ENCODE results near the gene WIZ. TPM values are rescaled to one million over a fixed set of nuclear protein-coding genes. Genes with fewer than 3 reads are reported as not detected.

The WIZ gene
- total and polyA plus RNA-seq, 9 of the 15 experiments (the other 6 are each of a cell fraction or from before 2014, with no cell fraction given): 0.06 to 37.5 (median 4.8) TPM

- no peak for TF ChIP-seq FOXK2 (conservative IDR thresholded peaks at IDR 0.05 in 1 of 2, IDR thresholded peaks at IDR 0.05 in 1 of 2; ENCODE audit: low read depth in 2 of 2)
- no peak for TF ChIP-seq ZNF121 (CRISPR knock-in tag; conservative IDR thresholded peaks at IDR 0.05)
- no peak for TF ChIP-seq EP400 (IDR thresholded peaks at IDR 0.05)
- no peak for TF ChIP-seq GABPB2 (CRISPR knock-in tag; conservative IDR thresholded peaks at IDR 0.05)
- no peak for TF ChIP-seq TEAD4 (IDR thresholded peaks at IDR 0.05; ENCODE audit: low read length)
- no peak for TF ChIP-seq TEAD4 (CRISPR knock-in tag; IDR thresholded peaks at IDR 0.05; ENCODE audit: borderline replicate concordance)
- TF ChIP-seq GATAD2A (IDR thresholded peaks at IDR 0.05): no peak
- TF ChIP-seq ZNF395 (CRISPR knock-in tag; IDR thresholded peaks at IDR 0.05): peak; percentile 85; the same call in 1 of the 2 replicates
- peak; percentile 11; the same call in 1 of the 2 replicates for TF ChIP-seq CHD2 (IDR thresholded peaks at IDR 0.05; ENCODE audit: low read depth, low read length)
- TF ChIP-seq NELFE (IDR thresholded peaks at IDR 0.05; ENCODE audit: insufficient read depth, insufficient read length): no peak
- TF ChIP-seq MECOM (CRISPR knock-in tag; IDR thresholded peaks at IDR 0.05): no peak
- TF ChIP-seq MAZ (CRISPR knock-in tag; conservative IDR thresholded peaks at IDR 0.05 in 1 of 2, IDR thresholded peaks at IDR 0.05 in 1 of 2): peak; percentile 46 to 48; a peak in 3 of 4 replicates
- peak; percentile 82 for TF ChIP-seq BMI1 (IDR thresholded peaks at IDR 0.05; ENCODE audit: low read length)
- no peak for TF ChIP-seq RBBP5 (IDR thresholded peaks at IDR 0.05; ENCODE audit: borderline replicate concordance, insufficient read depth, low read length, poor library complexity, severe bottlenecking)
- TF ChIP-seq, protein P1, sequence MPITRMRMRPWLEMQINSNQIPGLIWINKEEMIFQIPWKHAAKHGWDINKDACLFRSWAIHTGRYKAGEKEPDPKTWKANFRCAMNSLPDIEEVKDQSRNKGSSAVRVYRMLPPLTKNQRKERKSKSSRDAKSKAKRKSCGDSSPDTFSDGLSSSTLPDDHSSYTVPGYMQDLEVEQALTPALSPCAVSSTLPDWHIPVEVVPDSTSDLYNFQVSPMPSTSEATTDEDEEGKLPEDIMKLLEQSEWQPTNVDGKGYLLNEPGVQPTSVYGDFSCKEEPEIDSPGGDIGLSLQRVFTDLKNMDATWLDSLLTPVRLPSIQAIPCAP (CRISPR knock-in tag; IDR thresholded peaks at IDR 0.05; ENCODE audit: borderline replicate concordance): no peak
- no peak for TF ChIP-seq ZSCAN29 (IDR thresholded peaks at IDR 0.05)
- TF ChIP-seq, protein P2, sequence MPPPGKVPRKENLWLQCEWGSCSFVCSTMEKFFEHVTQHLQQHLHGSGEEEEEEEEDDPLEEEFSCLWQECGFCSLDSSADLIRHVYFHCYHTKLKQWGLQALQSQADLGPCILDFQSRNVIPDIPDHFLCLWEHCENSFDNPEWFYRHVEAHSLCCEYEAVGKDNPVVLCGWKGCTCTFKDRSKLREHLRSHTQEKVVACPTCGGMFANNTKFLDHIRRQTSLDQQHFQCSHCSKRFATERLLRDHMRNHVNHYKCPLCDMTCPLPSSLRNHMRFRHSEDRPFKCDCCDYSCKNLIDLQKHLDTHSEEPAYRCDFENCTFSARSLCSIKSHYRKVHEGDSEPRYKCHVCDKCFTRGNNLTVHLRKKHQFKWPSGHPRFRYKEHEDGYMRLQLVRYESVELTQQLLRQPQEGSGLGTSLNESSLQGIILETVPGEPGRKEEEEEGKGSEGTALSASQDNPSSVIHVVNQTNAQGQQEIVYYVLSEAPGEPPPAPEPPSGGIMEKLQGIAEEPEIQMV (tag; conservative IDR thresholded peaks at IDR 0.05; ENCODE audit: low read depth): no peak
- no peak for TF ChIP-seq ZNF507 (tag; conservative IDR thresholded peaks at IDR 0.05)
- TF ChIP-seq, protein P3, sequence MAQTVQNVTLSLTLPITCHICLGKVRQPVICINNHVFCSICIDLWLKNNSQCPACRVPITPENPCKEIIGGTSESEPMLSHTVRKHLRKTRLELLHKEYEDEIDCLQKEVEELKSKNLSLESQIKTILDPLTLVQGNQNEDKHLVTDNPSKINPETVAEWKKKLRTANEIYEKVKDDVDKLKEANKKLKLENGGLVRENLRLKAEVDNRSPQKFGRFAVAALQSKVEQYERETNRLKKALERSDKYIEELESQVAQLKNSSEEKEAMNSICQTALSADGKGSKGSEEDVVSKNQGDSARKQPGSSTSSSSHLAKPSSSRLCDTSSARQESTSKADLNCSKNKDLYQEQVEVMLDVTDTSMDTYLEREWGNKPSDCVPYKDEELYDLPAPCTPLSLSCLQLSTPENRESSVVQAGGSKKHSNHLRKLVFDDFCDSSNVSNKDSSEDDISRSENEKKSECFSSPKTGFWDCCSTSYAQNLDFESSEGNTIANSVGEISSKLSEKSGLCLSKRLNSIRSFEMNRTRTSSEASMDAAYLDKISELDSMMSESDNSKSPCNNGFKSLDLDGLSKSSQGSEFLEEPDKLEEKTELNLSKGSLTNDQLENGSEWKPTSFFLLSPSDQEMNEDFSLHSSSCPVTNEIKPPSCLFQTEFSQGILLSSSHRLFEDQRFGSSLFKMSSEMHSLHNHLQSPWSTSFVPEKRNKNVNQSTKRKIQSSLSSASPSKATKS (CRISPR knock-in tag; IDR thresholded peaks at IDR 0.05): no peak
Measured at GRCh38 chr19:15449620-15450527, at the start of gene WIZ (continued).

Data from K562 (cell line).